Stimulated activated CD8-positive, alpha-beta memory T cell treated with anti-CD3 and anti-CD28 coated beads, Interleukin-4, amount 100 ng/mL, for 24 hours (primary cell): ENCODE measurements around the gene NTN4.
"Not testable (repeated sequence)": the region's sequence is repeated elsewhere in the genome, so short reads cannot be mapped to it uniquely, and the experiment has no call there.

Source experiments
- DNase-seq: peaks from one replicate; pipeline ENCODE4 v3.0.0-alpha.2; 2020; ENCODE audit warnings: low read depth

NTN4 gene

GRCh38 chr12:95746062-95746461, 44.5 kb downstream of the NTN4 start:
- not testable (repeated sequence) for DNase-seq

- no peak for DNase-seq
These were observed 48.0 kb downstream of the NTN4 start for GRCh38 chr12:95742586-95742985.

GRCh38 chr12:95741635-95742034, 48.9 kb downstream of the NTN4 start:
- no peak for DNase-seq

- DNase-seq, result no peak
These were observed 49.8 kb downstream of the NTN4 start for GRCh38 chr12:95740751-95741150.

- no peak for DNase-seq
These were observed 50.8 kb downstream of the NTN4 start for GRCh38 chr12:95739561-95740313.

GRCh38 chr12:95738024-95738611, 52.4 kb downstream of the NTN4 start:
- no peak for DNase-seq

GRCh38 chr12:95736631-95737030, 53.9 kb downstream of the NTN4 start:
- DNase-seq, result no peak

- not testable (repeated sequence) for DNase-seq
These were observed 54.8 kb downstream of the NTN4 start for GRCh38 chr12:95735728-95736127.

GRCh38 chr12:95733141-95733825, 57.3 kb downstream of the NTN4 start:
- no peak for DNase-seq

GRCh38 chr12:95731519-95731958, 59.0 kb downstream of the NTN4 start:
- no peak for DNase-seq

GRCh38 chr12:95730457-95730856, 60.1 kb downstream of the NTN4 start:
- no peak for DNase-seq

- no peak for DNase-seq
These were observed 63.7 kb downstream of the NTN4 start for GRCh38 chr12:95726903-95727302.

GRCh38 chr12:95724767-95725166, 65.8 kb downstream of the NTN4 start:
- no peak for DNase-seq

GRCh38 chr12:95723693-95724384, 66.7 kb downstream of the NTN4 start:
- no peak for DNase-seq

GRCh38 chr12:95721320-95721719, 69.2 kb downstream of the NTN4 start:
- no peak for DNase-seq

- no peak for DNase-seq
These were observed 70.4 kb downstream of the NTN4 start for GRCh38 chr12:95720146-95720545.

GRCh38 chr12:95718772-95719171, 71.8 kb downstream of the NTN4 start:
- no peak for DNase-seq

GRCh38 chr12:95718006-95718431, 72.5 kb downstream of the NTN4 start:
- DNase-seq, result no peak

- no peak for DNase-seq
These were observed 73.1 kb downstream of the NTN4 start for GRCh38 chr12:95717316-95717928.

GRCh38 chr12:95715177-95715576, 75.4 kb downstream of the NTN4 start:
- no peak for DNase-seq

GRCh38 chr12:95712269-95712668, 78.3 kb downstream of the NTN4 start:
- no peak for DNase-seq

GRCh38 chr12:95710386-95710785, 80.2 kb downstream of the NTN4 start:
- DNase-seq, result no peak
